ENCODE data around the gene SLC35A1. TPM values are rescaled to one million over a fixed set of nuclear protein-coding genes. Genes with fewer than 3 reads are reported as not detected.
A peak's percentile ranks its signal among the peaks of the same experiment; 100 is the strongest.

The SLC35A1 gene
- total and polyA plus RNA-seq, 2 of the 8 experiments (the other 6 are each of a cell fraction or from before 2014, with no cell fraction given): 4.7 to 9.2 TPM

GRCh38 chr6:87483929-87484328 is 11.2 kb downstream of the SLC35A1 start:
- peak overlapping the region; percentile 99 for H2BK12ac ChIP-seq (ENCODE audit: low read depth, low read length)
- H3K4ac ChIP-seq (replicated peaks; ENCODE audit: insufficient read length, low read depth, low read length): no peak overlapping the region
- H4K5ac ChIP-seq (ENCODE audit: insufficient read length, low read depth, low read length): no peak overlapping the region
- CTCF ChIA-PET (ENCODE audit: partially characterized antibody): interaction anchor here (0.5 to 2.0 kb wide), 10 partner anchors 10 to 452 kb away, joined by 3 to 7 read pairs (median 3); no protein-coding TSS in a partner anchor
- 25% methylated on average over 9 of the region's 9 CpGs; no CpG with 5 or more reads in 1 of the 2 experiments for WGBS, 2 experiments (ENCODE audit: extremely low coverage in 1 of 2, insufficient coverage in 1 of 2, insufficient read length in 1 of 2, insufficient replicate concordance in 2 of 2, low coverage in 1 of 2, low lambda C conversion rate in 2 of 2, missing lambda C conversion rate in 1 of 2)
- peak; percentile 80 to 92 for DNase-seq (ENCODE audit: low read depth in 1 of 2, low spot score in 2 of 2)
- peak overlapping the region; percentile 88; the same call in 1 of the 2 replicates for H2AK5ac ChIP-seq (ENCODE audit: low read depth, low read length)
- H3K36me3 ChIP-seq (ENCODE audit: control insufficient read depth in 2 of 4, insufficient read depth in 4 of 4, low read length in 3 of 4): no peaks in the 10 kb centered on the region
- no peak overlapping the region for H3K56ac ChIP-seq (replicated peaks; ENCODE audit: insufficient read length, low read depth, low read length)
- H2BK120ac ChIP-seq (replicated peaks; ENCODE audit: low read depth, low read length): no peak overlapping the region
- peak overlapping the region; percentile 96 for H2AFZ ChIP-seq (ENCODE audit: low read length)
- no peaks in the 10 kb centered on the region for H4K20me1 ChIP-seq (replicated peaks in 1 of 2; ENCODE audit: control insufficient read depth in 1 of 2, insufficient read depth in 2 of 2, low read length in 2 of 2)
- peak overlapping the region; percentile 99 for H2BK15ac ChIP-seq (ENCODE audit: low read length)
- H3K27ac ChIP-seq (ENCODE audit: low read depth, low read length): peak overlapping the region; percentile 55; the same call in 1 of the 2 replicates
- peaks cover 7 to 12% (median 9%) of the 10 kb centered on the region in 4 experiments for H3K4me1 ChIP-seq (replicated peaks in 1 of 4; ENCODE audit: control insufficient read depth in 3 of 4, insufficient read depth in 4 of 4, low read length in 3 of 4)
- peak overlapping the region in 1 of 4 experiments; percentile 24; a peak in 2 of 7 replicates for H3K9ac ChIP-seq (replicated peaks in 1 of 4; ENCODE audit: extremely low read depth in 1 of 4, low read depth in 3 of 4, low read length in 3 of 4)
- H3K9me3 ChIP-seq (ENCODE audit: insufficient read depth in 2 of 2, low read depth in 1 of 2, low read length in 1 of 2): no peaks in the 10 kb centered on the region
- peak overlapping the region; percentile 92; the same call in 1 of the 2 replicates for H2BK20ac ChIP-seq (ENCODE audit: low read length)
- peak overlapping the region; percentile 73; the same call in 1 of the 2 replicates for H4K8ac ChIP-seq (ENCODE audit: extremely low read depth, insufficient read depth, low read length)
- peak overlapping the region; percentile 50 to 56 for H3K4me2 ChIP-seq (ENCODE audit: insufficient read depth in 1 of 2, low read depth in 2 of 2, low read length in 2 of 2)
- peak; percentile 72 for FAIRE-seq
- H3K18ac ChIP-seq (ENCODE audit: extremely low read depth, low read length): 0 out of 2 replicates have a peak overlapping the region, but pooled peaks have one; percentile 49
- H2BK5ac ChIP-seq (ENCODE audit: low read depth, low read length): peak overlapping the region; percentile 93
- POLR2A ChIA-PET (ENCODE audit: partially characterized antibody): interaction anchor here (1.0 kb wide), 1 partner anchor 105 kb away, joined by 3 read pairs; no protein-coding TSS in a partner anchor
- H4K91ac ChIP-seq (replicated peaks; ENCODE audit: insufficient read length, low read length): no peak overlapping the region
- H3K27me3 ChIP-seq (replicated peaks in 1 of 4; ENCODE audit: control insufficient read depth in 3 of 4, extremely low read depth in 1 of 4, insufficient read depth in 3 of 4, low read length in 3 of 4): no peaks in the 10 kb centered on the region
- peak overlapping the region in 2 of 4 experiments; percentile 8 to 31; a peak in 3 of 8 replicates for H3K4me3 ChIP-seq (ENCODE audit: extremely low read depth in 1 of 4, insufficient read depth in 2 of 4, low read depth in 3 of 4, low read length in 4 of 4)
- H3K79me1 ChIP-seq (ENCODE audit: low read depth, low read length): no peaks in the 10 kb centered on the region
- no peak overlapping the region for H3K14ac ChIP-seq (ENCODE audit: insufficient read length)
- H3K23ac ChIP-seq (ENCODE audit: insufficient read length): no peak overlapping the region
- H3K79me2 ChIP-seq (ENCODE audit: control insufficient read depth in 1 of 2, insufficient read depth in 2 of 2, low read length in 2 of 2): no peaks in the 10 kb centered on the region
- no peaks in the 10 kb centered on the region for H3K23me2 ChIP-seq (ENCODE audit: low read depth, low read length)
- TF ChIP-seq EZH2 (IDR thresholded peaks at IDR 0.05; ENCODE audit: low read depth, low read length, severe bottlenecking) (no peak), JUND (IDR thresholded peaks at IDR 0.05; ENCODE audit: low read length) (peak; percentile 91), TAF1 (IDR thresholded peaks at IDR 0.05; ENCODE audit: low read depth, low read length) (peak; percentile 42; the same call in 1 of the 2 replicates), NANOG (IDR thresholded peaks at IDR 0.05; ENCODE audit: insufficient read depth, low read depth, low read length, poor library complexity, severe bottlenecking) (no peak)

Data from H1 (cell line).